GM21737 (cell line): ENCODE measurements around the gene EVA1A.
A peak's percentile ranks its signal among the peaks of the same experiment; 100 is the strongest.

Source experiments
- ATAC-seq: cut with Tn5 transposase; IDR thresholded peaks from one replicate; pipeline ENCODE4 v1.9.1; 2021; ENCODE audit warnings: mild to moderate bottlenecking, moderate library complexity; ENCODE audit not compliant: unreplicated experiment

Gene EVA1A

DNA sequence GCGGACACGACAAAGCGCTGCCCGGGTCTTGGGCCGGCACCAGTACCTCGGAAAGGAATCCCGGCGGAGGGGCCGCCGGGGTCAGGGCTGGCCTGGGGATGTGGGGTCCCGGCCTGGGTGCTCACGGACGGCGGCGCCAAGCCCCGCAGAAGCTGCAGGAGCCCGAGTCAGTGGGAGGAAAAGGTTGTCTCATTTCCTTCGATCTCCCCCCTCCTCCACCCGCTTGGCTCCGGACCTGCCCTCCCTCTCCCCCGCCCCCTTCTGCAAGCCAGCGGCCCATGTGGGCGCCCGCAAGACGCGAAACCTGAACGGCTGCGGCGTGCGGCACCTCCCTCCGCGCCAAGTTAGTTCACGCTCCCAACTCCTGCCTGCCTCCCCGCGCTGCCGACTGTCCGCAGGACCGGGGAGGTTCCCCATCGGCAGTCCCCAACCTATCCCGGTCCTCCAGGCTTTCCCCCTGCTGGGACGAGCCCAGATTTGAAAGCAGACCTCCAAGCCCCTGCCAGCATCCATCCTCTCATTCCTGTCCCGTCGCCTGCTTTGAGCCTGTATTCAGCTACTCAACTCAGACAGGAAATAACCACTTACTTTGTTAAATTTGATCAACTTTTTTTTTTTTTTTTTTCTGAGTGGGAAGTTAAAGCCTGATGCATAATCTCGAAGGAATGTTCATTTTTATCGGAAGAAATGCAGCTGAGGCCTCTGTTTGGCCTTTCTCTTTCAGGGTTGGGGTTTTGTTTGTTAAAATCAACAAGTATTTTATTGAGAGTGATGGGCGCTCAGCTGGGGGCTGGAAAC is at the start of gene EVA1A:
TSS of gene EVA1A (minus strand) at position 172 of the 798 bp plus-strand sequence. CDS start 42,799 bp downstream, outside the sequence.
- peak; percentile 44 for ATAC-seq

DNA sequence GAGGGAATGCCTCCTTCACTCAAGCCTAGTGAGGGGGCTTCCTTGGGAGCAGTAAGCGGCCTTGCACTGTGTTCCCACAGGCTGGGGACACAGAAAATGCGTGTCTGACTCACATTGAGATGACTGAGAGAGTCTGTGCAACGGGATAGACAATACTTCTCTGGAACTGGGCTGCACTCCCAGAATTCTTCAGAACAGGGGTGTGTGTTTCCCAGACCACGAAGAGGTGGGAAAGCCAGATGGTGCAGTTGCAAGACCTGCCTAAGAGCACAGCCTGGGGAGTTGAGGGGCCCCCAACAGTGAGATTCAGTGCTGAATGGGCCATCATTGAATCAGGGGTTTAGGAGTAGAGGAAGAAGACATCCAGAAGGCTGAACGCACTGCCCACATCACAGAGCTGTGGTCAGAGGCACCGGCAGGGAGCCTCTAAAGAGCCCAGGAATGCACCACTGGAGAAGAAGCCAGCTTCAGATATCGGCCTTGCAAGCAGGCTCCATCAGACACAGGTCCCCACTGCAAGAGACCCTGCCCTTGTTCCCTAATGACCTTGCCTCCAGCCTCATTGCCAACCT is 49.3 kb upstream of the EVA1A start:
- no peak for ATAC-seq

- ATAC-seq: no peak
Observed at GRCh38 chr2:75609334-75609689, 48.6 kb upstream of the EVA1A start.

GRCh38 chr2:75608684-75609333 is 48.1 kb upstream of the EVA1A start:
- no peak for ATAC-seq

DNA sequence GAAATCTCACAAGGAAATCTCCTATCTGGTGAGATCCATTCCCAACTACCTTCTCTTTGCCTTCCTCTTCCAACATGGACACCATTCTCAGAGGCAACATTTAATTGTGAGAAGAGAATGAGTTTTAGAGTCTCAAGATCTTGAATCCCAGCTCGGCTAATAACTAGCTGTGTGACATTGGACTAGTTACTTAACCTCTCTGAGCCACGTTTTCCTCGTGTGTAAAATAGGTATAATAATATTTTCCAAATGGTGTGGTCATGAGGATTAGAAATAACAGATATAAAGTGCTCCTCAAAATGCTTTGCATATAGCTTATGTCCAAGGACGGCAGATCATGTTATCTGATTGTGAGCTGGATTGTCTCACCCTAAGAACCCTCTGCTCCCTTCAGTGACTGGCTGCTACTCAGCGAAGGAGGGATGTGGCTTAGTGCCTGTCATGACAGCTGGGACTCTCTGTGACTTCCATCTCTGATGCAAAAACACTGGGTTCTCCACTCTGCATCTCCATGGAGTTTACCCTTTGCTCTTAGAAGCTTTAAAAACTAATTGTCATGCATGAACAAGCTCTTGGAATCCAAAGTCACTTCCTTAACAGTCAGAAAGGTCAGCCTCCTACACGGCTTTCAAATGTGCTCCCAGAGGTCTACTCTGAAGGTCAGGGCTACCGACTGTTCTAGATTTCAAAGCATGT is 47.4 kb upstream of the EVA1A start:
- no peak for ATAC-seq

DNA sequence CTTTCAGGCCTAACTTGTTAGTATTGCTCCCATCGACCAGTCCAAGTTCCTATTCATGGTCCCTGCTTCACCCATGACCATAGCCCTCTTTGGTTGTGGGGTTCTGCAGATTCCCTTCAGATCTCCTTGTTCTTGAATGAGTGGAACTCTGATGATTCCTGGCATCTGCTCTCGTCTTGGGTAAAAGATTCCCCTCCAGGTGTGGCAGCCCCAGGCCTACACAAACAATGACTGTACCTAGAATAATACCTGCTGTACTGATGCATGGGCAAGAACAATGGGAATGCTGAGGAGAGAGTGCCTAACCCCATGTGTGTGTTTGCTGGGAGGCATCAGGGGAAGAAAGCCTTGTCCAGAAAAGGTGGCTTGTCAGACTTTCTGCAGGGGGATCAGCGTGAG is 46.7 kb upstream of the EVA1A start:
- no peak for ATAC-seq

- ATAC-seq: no peak
Observed at GRCh38 chr2:75606761-75607399, 46.1 kb upstream of the EVA1A start.

DNA sequence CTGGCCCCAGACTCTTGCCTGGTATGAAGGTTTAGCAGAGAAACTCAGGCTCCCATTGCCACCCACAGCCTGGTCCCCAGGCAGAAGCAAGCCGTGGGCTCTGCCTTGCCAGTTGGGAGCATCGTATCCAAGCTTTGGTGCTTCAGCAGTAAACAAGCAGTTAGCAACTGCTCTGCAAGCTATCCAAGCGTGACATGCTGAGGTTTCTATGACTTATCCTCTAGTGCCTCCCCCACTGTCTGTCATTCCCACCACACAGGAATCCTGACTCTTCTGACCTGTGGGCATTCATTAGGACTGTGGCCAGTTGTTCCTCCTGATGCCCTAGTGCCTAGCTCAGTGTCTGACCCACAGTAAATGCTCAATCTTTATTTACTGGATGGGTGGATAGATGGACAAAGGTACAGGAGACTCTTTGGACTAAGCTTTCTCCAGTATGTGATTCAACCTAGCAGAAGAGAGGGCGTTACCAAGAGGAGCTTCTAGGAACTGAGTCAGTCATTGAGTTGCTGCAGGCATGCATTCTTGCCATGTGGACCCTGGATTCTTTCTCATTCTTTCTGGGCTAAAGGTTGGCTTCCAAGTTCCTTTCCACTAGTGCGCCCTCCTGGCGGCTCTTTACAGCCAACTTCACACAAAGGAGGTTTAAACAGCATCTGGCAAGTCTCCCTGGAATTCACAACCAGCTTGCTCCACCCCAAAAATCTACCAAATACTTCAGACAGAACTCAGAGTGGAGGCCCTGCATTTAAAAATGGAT is 45.2 kb upstream of the EVA1A start:
- ATAC-seq: no peak

DNA sequence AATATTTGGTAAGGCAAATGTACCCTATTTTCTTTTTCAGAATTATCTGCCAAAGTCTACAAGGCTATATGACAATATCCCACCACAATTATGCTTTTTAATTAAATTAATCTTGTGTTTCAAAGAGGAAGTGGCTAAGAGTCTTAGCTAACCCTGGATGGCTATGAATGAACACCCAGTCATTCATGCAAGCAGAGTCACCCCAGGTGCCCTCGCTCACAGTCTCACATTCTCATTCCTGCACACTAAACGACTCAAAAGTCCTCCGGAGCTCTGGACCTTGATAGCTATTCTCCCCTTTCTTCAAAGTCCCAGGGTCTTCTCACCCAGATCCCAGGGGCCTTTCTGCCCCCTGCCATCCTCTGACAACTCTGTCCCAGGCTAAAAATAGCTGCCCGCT is 43.7 kb upstream of the EVA1A start:
- no peak for ATAC-seq

GRCh38 chr2:75603477-75603876 is 42.7 kb upstream of the EVA1A start:
- ATAC-seq: no peak

- ATAC-seq: no peak
Observed at GRCh38 chr2:75602724-75603342, 42.1 kb upstream of the EVA1A start.

DNA sequence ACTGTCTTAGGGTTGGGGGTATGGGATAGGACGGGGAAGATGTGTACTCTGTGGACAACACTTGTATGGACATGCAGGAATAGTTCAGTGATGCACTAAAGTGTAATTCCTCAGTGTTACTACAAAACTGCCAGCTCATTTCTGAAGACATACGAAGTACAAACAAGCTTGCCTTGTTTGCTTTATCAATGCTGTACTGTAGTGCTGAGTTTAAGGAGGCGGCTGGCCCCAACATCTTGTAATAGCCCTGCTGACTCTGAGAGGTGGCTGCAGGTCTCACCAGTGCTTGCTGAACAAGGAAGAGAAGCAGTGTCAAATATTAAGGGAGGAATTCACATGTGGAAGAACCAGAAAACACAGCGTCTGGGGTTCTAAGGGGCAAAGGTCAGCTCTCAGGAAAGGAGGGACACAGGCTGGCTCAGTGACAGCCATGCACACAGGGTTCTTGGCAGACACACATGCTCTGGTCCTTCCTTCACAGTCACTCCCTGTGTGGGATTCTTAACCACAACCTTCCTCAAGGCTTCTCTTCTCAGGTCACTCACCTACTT is 39.8 kb upstream of the EVA1A start:
- ATAC-seq: no peak

- no peak for ATAC-seq
Observed at GRCh38 chr2:75598589-75599155, 37.9 kb upstream of the EVA1A start.

GRCh38 chr2:75597949-75598348 is 37.2 kb upstream of the EVA1A start:
- no peak for ATAC-seq

GRCh38 chr2:75596784-75597183 is 36.0 kb upstream of the EVA1A start:
- no peak for ATAC-seq

DNA sequence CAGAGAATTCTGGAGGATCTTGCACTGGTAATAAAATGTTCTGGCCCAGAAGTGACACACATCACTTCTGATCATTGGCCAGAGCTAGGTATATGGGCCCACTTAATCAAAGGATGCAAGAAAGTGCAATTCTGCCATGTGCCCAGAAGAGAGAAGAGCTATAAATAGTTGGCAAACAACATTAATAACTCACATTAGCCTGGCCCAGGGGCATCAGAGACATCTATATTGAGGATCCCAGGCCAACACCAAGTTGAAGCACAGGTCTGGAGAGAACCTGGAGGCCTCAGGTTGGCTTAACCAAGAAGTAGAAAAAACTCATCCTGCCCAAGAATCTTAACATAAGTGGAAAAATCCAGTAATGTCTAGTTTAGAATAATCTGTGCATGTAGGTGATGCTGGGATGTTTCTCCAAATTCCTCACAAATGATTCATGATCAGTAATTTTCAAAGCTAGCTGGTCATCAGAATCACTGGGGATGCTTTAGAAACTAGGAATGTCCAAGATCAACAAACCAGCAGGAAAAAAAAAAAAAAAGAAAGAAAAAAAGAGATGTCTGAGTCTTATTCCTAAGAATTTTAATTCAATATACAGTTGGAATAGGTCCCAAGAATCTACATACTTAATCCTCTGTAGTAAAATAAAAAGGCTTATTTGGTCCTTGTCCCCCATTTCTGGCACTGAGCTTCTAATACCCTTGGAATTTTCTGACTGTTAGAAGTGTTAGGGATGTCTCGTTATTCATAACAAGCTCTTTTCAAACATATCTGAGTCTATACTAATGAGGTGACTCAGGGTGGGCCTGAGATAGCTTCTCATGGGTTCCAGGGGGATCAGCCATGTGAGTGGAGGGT is 35.0 kb upstream of the EVA1A start:
- no peak for ATAC-seq

- ATAC-seq: no peak
Observed at GRCh38 chr2:75594596-75594995, 33.9 kb upstream of the EVA1A start.

DNA sequence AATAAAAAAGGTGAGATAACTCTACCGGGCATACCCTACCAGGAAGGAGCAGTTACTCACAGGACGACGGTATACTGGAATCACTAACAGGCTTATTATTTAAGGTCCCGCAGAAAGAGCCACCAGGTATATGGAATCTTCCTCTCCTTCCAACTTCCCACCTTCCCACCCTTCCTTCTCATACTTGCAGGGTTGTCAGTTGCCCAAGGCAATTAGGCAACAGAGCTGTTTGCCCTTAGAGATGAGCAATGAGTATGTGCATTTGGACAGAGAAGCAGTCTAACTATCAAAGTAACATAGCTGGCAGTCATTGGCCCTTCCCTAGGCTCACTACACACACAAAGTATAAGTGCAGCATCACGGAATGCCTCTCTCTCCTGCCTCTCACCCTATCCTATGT is 32.1 kb upstream of the EVA1A start:
- no peak for ATAC-seq
